ENCODE results near the gene ADAMTS9.

DNA sequence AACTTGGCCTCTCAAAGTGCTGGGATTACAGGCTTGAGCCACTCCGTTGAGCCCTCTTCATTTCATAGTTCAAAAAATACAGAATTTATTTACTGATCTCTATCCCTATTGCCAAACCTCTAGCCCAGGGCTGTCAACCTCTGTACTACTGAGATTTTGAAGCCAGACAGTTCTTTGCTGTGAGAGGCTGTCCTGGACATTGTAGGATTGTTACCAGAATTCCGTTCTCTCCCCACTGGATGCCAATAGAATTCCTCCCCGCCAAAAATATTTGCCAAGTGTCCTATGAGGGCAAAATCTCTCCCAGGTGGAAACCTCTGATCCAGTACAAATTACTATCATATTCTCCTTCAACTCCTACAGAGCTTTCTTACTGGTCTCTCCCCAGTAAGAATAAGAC, 29.6 kb upstream of the ADAMTS9 start:
- TF ChIP-seq, protein P1, sequence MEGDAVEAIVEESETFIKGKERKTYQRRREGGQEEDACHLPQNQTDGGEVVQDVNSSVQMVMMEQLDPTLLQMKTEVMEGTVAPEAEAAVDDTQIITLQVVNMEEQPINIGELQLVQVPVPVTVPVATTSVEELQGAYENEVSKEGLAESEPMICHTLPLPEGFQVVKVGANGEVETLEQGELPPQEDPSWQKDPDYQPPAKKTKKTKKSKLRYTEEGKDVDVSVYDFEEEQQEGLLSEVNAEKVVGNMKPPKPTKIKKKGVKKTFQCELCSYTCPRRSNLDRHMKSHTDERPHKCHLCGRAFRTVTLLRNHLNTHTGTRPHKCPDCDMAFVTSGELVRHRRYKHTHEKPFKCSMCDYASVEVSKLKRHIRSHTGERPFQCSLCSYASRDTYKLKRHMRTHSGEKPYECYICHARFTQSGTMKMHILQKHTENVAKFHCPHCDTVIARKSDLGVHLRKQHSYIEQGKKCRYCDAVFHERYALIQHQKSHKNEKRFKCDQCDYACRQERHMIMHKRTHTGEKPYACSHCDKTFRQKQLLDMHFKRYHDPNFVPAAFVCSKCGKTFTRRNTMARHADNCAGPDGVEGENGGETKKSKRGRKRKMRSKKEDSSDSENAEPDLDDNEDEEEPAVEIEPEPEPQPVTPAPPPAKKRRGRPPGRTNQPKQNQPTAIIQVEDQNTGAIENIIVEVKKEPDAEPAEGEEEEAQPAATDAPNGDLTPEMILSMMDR (conservative IDR thresholded peaks at IDR 0.05; ENCODE audit: low read length): no peak
- no peak for TF ChIP-seq EZH2phosphoT487 (IDR thresholded peaks at IDR 0.05; ENCODE audit: borderline replicate concordance)

All from Loucy (cell line).